Measurements from ENCODE around the gene ABCC4. TPM values are rescaled to one million over a fixed set of nuclear protein-coding genes. Genes with fewer than 3 reads are reported as not detected.

Gene ABCC4
- total and polyA plus RNA-seq, 4 donors = 0.74 to 22.5 (median 2.0) TPM

DNA sequence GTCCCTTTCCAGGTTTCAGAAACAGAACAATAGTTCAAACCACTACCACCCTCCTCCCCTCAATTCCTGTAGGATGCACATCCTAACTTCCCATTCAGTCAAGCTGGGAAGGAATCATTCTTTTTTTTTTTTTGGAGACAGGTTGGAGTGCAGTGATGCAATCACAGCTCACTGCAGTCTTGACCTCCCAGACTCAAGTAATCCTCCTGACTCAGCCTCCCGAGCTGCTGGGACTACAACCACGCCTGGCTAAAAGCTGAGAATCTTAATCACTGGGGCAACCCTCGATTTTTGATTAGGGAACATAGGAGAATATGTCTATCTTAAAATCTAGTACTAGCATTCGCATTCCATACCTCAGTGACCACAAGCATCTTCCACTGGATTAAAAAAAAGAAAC is 146.2 kb downstream of the ABCC4 start:
- H3K36me3 ChIP-seq (ENCODE audit: control insufficient read depth in 4 of 4, insufficient read depth in 3 of 4, low read depth in 1 of 4, low read length in 3 of 4) = no peaks in the 10 kb centered on the region
- H3K4me1 ChIP-seq (ENCODE audit: control insufficient read depth in 4 of 4, insufficient read depth in 4 of 4, low read length in 3 of 4) = peaks cover 0 to 13% (median 4%) of the 10 kb centered on the region in 4 donors
- no peaks in the 10 kb centered on the region for H3K9me3 ChIP-seq (ENCODE audit: control insufficient read depth in 4 of 4, low read length in 3 of 4)
- 88% methylated on average over 4 of the region's 4 CpGs for WGBS
- H3K9ac ChIP-seq (ENCODE audit: low read depth in 1 of 2, low read length in 2 of 2) = no peak overlapping the region
- no peak for DNase-seq (ENCODE audit: low spot score)
- no peak overlapping the region for H3K4me3 ChIP-seq (ENCODE audit: low read depth in 1 of 3, low read length in 3 of 3)
- no peak overlapping the region for H3K27ac ChIP-seq (ENCODE audit: low read depth in 1 of 2, low read length in 2 of 2)
- no peak for TF ChIP-seq YY1 (IDR thresholded peaks at IDR 0.05)
- TF ChIP-seq HNF4A (conservative IDR thresholded peaks at IDR 0.05) = no peak
- TF ChIP-seq FOXA2 (IDR thresholded peaks at IDR 0.05) = no peak
- TF ChIP-seq, protein P1, sequence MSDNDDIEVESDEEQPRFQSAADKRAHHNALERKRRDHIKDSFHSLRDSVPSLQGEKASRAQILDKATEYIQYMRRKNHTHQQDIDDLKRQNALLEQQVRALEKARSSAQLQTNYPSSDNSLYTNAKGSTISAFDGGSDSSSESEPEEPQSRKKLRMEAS (IDR thresholded peaks at IDR 0.05) = no peak
- TF ChIP-seq, protein P2, sequence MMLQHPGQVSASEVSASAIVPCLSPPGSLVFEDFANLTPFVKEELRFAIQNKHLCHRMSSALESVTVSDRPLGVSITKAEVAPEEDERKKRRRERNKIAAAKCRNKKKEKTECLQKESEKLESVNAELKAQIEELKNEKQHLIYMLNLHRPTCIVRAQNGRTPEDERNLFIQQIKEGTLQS (IDR thresholded peaks at IDR 0.05) = no peak
- TF ChIP-seq, protein P3, sequence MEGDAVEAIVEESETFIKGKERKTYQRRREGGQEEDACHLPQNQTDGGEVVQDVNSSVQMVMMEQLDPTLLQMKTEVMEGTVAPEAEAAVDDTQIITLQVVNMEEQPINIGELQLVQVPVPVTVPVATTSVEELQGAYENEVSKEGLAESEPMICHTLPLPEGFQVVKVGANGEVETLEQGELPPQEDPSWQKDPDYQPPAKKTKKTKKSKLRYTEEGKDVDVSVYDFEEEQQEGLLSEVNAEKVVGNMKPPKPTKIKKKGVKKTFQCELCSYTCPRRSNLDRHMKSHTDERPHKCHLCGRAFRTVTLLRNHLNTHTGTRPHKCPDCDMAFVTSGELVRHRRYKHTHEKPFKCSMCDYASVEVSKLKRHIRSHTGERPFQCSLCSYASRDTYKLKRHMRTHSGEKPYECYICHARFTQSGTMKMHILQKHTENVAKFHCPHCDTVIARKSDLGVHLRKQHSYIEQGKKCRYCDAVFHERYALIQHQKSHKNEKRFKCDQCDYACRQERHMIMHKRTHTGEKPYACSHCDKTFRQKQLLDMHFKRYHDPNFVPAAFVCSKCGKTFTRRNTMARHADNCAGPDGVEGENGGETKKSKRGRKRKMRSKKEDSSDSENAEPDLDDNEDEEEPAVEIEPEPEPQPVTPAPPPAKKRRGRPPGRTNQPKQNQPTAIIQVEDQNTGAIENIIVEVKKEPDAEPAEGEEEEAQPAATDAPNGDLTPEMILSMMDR (IDR thresholded peaks at IDR 0.05; ENCODE audit: low read depth, low read length, missing input control) = no peak
- TF ChIP-seq JUND (IDR thresholded peaks at IDR 0.05) = no peak
- H3K27me3 ChIP-seq (ENCODE audit: control insufficient read depth in 4 of 4, insufficient read depth in 4 of 4, low read length in 3 of 4) = no peaks in the 10 kb centered on the region

DNA sequence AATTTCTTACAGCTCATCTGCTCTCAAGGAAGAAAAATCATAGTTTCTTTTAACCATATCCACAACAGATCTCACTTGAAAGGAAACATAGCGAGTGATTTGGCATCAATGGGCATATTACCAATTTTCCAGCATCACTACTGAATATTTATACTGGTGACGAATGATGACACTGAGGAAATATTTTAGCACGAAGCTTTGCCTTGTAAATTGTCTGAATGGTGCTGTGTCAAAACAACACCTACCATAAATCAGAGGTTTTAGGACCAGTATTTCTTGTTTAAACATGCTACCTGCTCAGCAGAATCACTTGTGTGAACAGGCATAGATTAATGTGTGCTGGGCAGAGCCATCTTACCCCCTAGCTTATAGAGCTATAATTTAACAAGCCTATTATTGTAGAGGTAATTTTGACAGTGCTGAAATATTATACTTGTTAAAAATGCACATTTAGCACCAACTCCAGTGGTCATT is 146.8 kb downstream of the ABCC4 start:
- H3K4me1 ChIP-seq (ENCODE audit: control insufficient read depth in 4 of 4, insufficient read depth in 4 of 4, low read length in 3 of 4) = peaks cover 0 to 13% (median 4%) of the 10 kb centered on the region in 4 donors
- no peaks in the 10 kb centered on the region for H3K27me3 ChIP-seq (ENCODE audit: control insufficient read depth in 4 of 4, insufficient read depth in 4 of 4, low read length in 3 of 4)
- no peaks in the 10 kb centered on the region for H3K36me3 ChIP-seq (ENCODE audit: control insufficient read depth in 4 of 4, insufficient read depth in 3 of 4, low read depth in 1 of 4, low read length in 3 of 4)
- H3K27ac ChIP-seq (ENCODE audit: low read depth in 1 of 2, low read length in 2 of 2) = no peak overlapping the region
- DNase-seq (ENCODE audit: low spot score) = no peak
- H3K9ac ChIP-seq (ENCODE audit: low read depth in 1 of 2, low read length in 2 of 2) = no peak overlapping the region
- TF ChIP-seq, protein P1 (IDR thresholded peaks at IDR 0.05) = no peak
- no peak for TF ChIP-seq FOXA1 (IDR thresholded peaks at IDR 0.05)
- no peak for TF ChIP-seq EGR1 (IDR thresholded peaks at IDR 0.05; ENCODE audit: low read depth in 2 of 2)
- TF ChIP-seq, protein P4, sequence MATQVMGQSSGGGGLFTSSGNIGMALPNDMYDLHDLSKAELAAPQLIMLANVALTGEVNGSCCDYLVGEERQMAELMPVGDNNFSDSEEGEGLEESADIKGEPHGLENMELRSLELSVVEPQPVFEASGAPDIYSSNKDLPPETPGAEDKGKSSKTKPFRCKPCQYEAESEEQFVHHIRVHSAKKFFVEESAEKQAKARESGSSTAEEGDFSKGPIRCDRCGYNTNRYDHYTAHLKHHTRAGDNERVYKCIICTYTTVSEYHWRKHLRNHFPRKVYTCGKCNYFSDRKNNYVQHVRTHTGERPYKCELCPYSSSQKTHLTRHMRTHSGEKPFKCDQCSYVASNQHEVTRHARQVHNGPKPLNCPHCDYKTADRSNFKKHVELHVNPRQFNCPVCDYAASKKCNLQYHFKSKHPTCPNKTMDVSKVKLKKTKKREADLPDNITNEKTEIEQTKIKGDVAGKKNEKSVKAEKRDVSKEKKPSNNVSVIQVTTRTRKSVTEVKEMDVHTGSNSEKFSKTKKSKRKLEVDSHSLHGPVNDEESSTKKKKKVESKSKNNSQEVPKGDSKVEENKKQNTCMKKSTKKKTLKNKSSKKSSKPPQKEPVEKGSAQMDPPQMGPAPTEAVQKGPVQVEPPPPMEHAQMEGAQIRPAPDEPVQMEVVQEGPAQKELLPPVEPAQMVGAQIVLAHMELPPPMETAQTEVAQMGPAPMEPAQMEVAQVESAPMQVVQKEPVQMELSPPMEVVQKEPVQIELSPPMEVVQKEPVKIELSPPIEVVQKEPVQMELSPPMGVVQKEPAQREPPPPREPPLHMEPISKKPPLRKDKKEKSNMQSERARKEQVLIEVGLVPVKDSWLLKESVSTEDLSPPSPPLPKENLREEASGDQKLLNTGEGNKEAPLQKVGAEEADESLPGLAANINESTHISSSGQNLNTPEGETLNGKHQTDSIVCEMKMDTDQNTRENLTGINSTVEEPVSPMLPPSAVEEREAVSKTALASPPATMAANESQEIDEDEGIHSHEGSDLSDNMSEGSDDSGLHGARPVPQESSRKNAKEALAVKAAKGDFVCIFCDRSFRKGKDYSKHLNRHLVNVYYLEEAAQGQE (IDR thresholded peaks at IDR 0.05) = no peak
- TF ChIP-seq HNF4A (conservative IDR thresholded peaks at IDR 0.05) = no peak
- no peak for TF ChIP-seq YY1 (IDR thresholded peaks at IDR 0.05)
- TF ChIP-seq HNF4G (IDR thresholded peaks at IDR 0.05) = no peak
- TF ChIP-seq TAF1 (conservative IDR thresholded peaks at IDR 0.05) = no peak
- no peak for TF ChIP-seq RXRA (IDR thresholded peaks at IDR 0.05)
- no peak for TF ChIP-seq SP1 (IDR thresholded peaks at IDR 0.05)
- WGBS = 91% methylated on average over 3 of the region's 3 CpGs
- H3K9me3 ChIP-seq (ENCODE audit: control insufficient read depth in 4 of 4, low read length in 3 of 4) = no peaks in the 10 kb centered on the region
- no peak overlapping the region for H3K4me3 ChIP-seq (ENCODE audit: low read depth in 1 of 3, low read length in 3 of 3)
